GM23248 (cell line): ENCODE data around the gene CACNG5. TPM values are rescaled to one million over a fixed set of nuclear protein-coding genes. Genes with fewer than 3 reads are reported as not detected.

Experiments used
- DNase-seq: peaks from one replicate; pipeline ENCODE4 v3.0.0-alpha.2; 2015
- H2AFZ ChIP-seq: fragments of 200-600 bp; sonication (generic); 2 replicates; pipeline ENCODE4 v1.6.1; 2016; ENCODE audit warnings: antibody characterized with exemption
- H3F3A ChIP-seq: fragments of 200-600 bp; sonication (generic); 2 replicates; pipeline ENCODE4 v1.6.1; 2016; ENCODE audit warnings: mild to moderate bottlenecking, antibody characterized with exemption, mixed run types; ENCODE audit not compliant: insufficient read depth
- H3K27ac ChIP-seq: fragments of 200-600 bp; sonication (generic); 2 replicates; pipeline ENCODE4 v1.5.1; 2016; ENCODE audit warnings: mild to moderate bottlenecking
- H3K27me3 ChIP-seq: fragments of 200-600 bp; sonication (generic); replicated peaks from 2 replicates; pipeline ENCODE4 v1.6.1; 2016; ENCODE audit warnings: mild to moderate bottlenecking; ENCODE audit not compliant: insufficient read depth
- H3K36me3 ChIP-seq: fragments of 200-600 bp; sonication (generic); 2 replicates; pipeline ENCODE4 v1.6.1; 2016; ENCODE audit warnings: low read depth, mild to moderate bottlenecking
- H3K4me1 ChIP-seq: fragments of 200-600 bp; sonication (generic); 2 replicates; pipeline ENCODE4 v1.6.1; 2016; ENCODE audit warnings: mild to moderate bottlenecking; ENCODE audit not compliant: insufficient read depth
- H3K4me2 ChIP-seq: fragments of 200-600 bp; sonication (generic); one replicate; pipeline ENCODE4 v1.6.1; 2016; ENCODE audit warnings: mild to moderate bottlenecking; ENCODE audit not compliant: unreplicated experiment
- H3K4me3 ChIP-seq: fragments of 200-600 bp; sonication (generic); 2 replicates; pipeline ENCODE4 v1.5.1; 2016; ENCODE audit warnings: mild to moderate bottlenecking
- H3K79me2 ChIP-seq: fragments of 200-600 bp; sonication (generic); 2 replicates; pipeline ENCODE4 v1.6.1; 2016; ENCODE audit warnings: mild to moderate bottlenecking; ENCODE audit not compliant: insufficient read depth
- H3K9ac ChIP-seq: fragments of 200-600 bp; sonication (generic); 2 replicates; pipeline ENCODE4 v1.6.1; 2016; ENCODE audit warnings: mild to moderate bottlenecking
- H3K9me2 ChIP-seq: fragments of 200-600 bp; sonication (generic); 2 replicates; pipeline ENCODE4 v1.6.1; 2016; ENCODE audit warnings: mixed run types, mild to moderate bottlenecking, moderate library complexity; ENCODE audit not compliant: insufficient read depth
- H3K9me3 ChIP-seq: fragments of 200-600 bp; sonication (generic); one replicate; pipeline ENCODE4 v1.6.1; 2017; ENCODE audit warnings: low read depth
- H4K20me1 ChIP-seq: fragments of 200-600 bp; sonication (generic); 2 replicates; pipeline ENCODE4 v1.6.0; 2016; ENCODE audit not compliant: insufficient read depth
- EZH2 ChIP-seq: fragments of 200-600 bp; sonication (generic); IDR thresholded peaks from 2 replicates; pipeline ENCODE4 v1.6.1; 2018; ENCODE audit warnings: antibody characterized with exemption, mild to moderate bottlenecking; ENCODE audit not compliant: insufficient read depth, poor library complexity, severe bottlenecking
- EZH2phosphoT487 ChIP-seq: fragments of 200-600 bp; sonication (generic); IDR thresholded peaks from 2 replicates; pipeline ENCODE4 v1.6.1; 2018; ENCODE audit warnings: antibody characterized with exemption, moderate library complexity, mild to moderate bottlenecking, low read depth; ENCODE audit not compliant: insufficient read depth
- WGBS, 2 experiments: methylation state at CpG; one replicate each; pipeline ENCODE4 v1.1.6; 2015 to 2017; ENCODE audit warnings: low lambda C conversion rate in 2 of 2, low coverage in 1 of 2; ENCODE audit errors: missing lambda C conversion rate in 2 of 2; 5-methylcytosine and 5-hydroxymethylcytosine counted together
- in situ Hi-C: fragments of 300-500 bp; cut with MboI; formaldehyde crosslinking; loops from 2 replicates; pipeline ENCODE4 v1.15.0; 2020
- polyA plus RNA-seq: library from polyadenylated mRNA; unstranded; fragments of >200 nt; fragmentation: Nextera tagmentation; extraction: Ambion mirVana; gene quantifications from 2 replicates; pipeline ENCODE4 v1.2.1, GENCODE V29; 2016
- total RNA-seq: library from RNA; depleted of rRNA; stranded (reverse); fragments of >200 nt; shearing (Covaris generic); gene quantifications from 2 replicates; pipeline ENCODE4 v1.2.3, GENCODE V29; 2014

Gene CACNG5
- total and polyA plus RNA-seq, 2 experiments from 2014 or later, result not detected

DNA sequence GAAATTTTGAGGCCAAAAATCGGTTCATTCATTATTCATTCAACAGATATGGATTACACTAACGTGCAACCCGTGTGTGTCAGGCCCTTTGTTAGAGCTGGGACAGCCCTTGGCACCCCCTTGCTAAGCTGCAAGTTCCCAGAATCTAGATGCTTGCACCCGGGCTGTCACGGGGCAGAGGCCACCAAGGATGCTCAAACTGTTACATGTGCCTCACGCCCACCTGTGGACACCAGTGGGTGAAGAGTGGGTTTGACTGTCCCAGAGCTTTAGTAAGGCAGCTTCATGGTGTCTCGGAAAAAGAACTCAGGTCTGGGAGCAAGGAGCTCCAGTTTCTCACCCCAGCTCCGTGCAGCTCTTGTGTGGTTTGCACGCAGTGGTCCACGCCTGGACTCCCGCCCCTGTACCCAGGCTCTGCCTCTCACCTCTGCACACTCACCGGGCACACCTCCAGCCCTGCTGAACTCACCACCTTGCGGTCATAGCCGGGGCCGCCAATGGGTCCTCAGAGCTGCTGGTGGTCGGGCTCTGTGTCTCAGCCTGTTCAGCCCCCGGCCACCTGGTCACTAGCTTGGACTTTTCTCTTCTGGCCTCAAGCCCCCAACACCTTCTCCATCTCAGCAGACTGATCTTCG is 75.9 kb downstream of the CACNG5 start:
- no peak for TF ChIP-seq EZH2phosphoT487
- TF ChIP-seq EZH2, result no peak
- H2AFZ ChIP-seq, result no peak overlapping the region
- 70 to 72% methylated on average over 17 to 18 of the region's 18 CpGs for WGBS, 2 experiments
- no peaks in the 10 kb centered on the region for H3K79me2 ChIP-seq
- H3K27ac ChIP-seq, result no peak overlapping the region
- no peak overlapping the region for H3K4me2 ChIP-seq
- H3K9me3 ChIP-seq, result no peaks in the 10 kb centered on the region
- in situ Hi-C loops, result loop anchor here (25.0 kb wide), 1 partner anchor 698 kb away; no protein-coding TSS in a partner anchor
- H3K4me1 ChIP-seq, result no peaks in the 10 kb centered on the region
- no peak overlapping the region for H3K9ac ChIP-seq
- no peaks in the 10 kb centered on the region for H3K36me3 ChIP-seq
- peaks cover 29% of the 10 kb centered on the region; the same call in 1 of the 2 replicates for H3K27me3 ChIP-seq
- H4K20me1 ChIP-seq, result no peaks in the 10 kb centered on the region
- no peaks in the 10 kb centered on the region for H3K9me2 ChIP-seq
- no peak for DNase-seq
- H3K4me3 ChIP-seq, result no peak overlapping the region
- no peaks in the 10 kb centered on the region for H3F3A ChIP-seq

DNA sequence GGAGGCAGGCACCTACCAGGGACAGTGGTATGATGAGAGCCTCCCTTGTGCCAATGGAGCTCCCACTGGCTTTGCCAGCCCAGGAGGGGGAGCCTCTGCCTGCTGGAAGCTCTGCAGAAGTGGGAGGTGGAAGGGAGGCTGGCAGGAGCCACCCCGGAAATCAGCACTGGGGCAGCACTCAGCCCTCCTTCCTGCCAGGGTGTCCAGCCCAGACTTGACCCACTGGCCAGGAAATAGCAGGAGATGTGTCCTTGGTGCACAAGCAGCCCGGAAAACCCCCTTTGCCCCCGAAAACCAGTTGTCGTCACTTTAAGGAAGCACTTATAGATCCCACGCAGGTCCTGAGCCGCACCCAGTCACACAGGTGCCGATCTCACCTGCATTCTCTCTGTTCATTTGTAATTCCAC is 80.3 kb downstream of the CACNG5 start:
- Histone ChIP-seq H3K4me1 (no peaks in the 10 kb centered on the region), H3K27me3 (peaks cover 33% of the 10 kb centered on the region), H4K20me1 (no peaks in the 10 kb centered on the region), H3K4me3 (no peak overlapping the region), H2AFZ (no peak overlapping the region), H3K9me2 (no peaks in the 10 kb centered on the region), H3K9ac (no peak overlapping the region), H3K79me2 (no peaks in the 10 kb centered on the region), H3K27ac (no peak overlapping the region), H3F3A (no peaks in the 10 kb centered on the region), H3K4me2 (no peak overlapping the region), H3K9me3 (no peaks in the 10 kb centered on the region), H3K36me3 (no peaks in the 10 kb centered on the region)
- in situ Hi-C loops, result loop anchor here (25.0 kb wide), 1 partner anchor 703 kb away; no protein-coding TSS in a partner anchor
- TF ChIP-seq EZH2 (no peak), EZH2phosphoT487 (no peak)
- 63 to 74% methylated on average over 6 to 7 of the region's 7 CpGs for WGBS, 2 experiments
- peak; percentile 42 for DNase-seq

DNA sequence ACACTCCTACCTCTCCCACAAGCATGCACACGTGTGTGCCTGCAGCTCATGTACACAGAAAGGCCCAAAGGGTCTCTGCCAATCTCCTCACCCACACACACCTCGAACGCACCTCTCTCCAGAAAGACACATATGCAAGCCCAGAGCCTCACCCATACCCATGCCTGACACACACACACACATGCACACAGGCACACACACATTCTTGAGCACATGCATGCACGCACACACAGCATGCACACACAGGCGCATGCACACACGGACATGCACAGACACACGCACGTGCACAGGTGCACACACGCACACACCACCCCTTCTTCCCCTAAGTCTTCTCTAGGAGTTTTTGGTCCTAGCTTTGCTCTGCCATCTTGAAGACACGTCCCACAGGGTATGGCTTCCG is 80.9 kb downstream of the CACNG5 start:
- in situ Hi-C loops, result loop anchor here (25.0 kb wide), 1 partner anchor 703 kb away; no protein-coding TSS in a partner anchor
- TF ChIP-seq EZH2 (no peak), EZH2phosphoT487 (no peak)

DNA sequence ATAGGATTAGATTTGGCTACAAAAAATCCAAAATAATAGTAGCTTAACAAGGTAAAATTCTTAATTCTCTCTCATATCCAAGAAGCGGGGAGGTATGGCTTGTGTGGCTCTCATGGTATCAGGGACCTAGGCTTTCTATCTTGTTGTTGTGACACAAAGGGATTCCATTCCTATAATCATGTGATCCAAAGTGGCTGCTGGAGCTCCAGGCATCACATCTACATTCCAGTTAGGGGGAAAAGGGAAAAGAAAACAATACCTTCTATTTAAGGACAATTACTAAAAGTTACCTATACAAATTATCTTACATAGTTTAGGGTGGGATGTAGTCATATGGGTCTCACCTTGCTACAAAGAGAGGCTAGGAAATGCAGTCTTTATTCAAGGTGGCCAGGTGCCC is 82.0 kb downstream of the CACNG5 start:
- DNase-seq, result no peak
- 45 to 53% methylated on average over 1 of the region's 1 CpG for WGBS, 2 experiments
- H3K4me3 ChIP-seq, result no peak overlapping the region
- TF ChIP-seq EZH2, result no peak
- no peak for TF ChIP-seq EZH2phosphoT487
- no peaks in the 10 kb centered on the region for H3K36me3 ChIP-seq
- H3K27me3 ChIP-seq, result peaks cover 31% of the 10 kb centered on the region
- in situ Hi-C loops, result loop anchor here (25.0 kb wide), 1 partner anchor 705 kb away; no protein-coding TSS in a partner anchor
- no peaks in the 10 kb centered on the region for H3K79me2 ChIP-seq
- no peaks in the 10 kb centered on the region for H3K4me1 ChIP-seq
- no peaks in the 10 kb centered on the region for H3F3A ChIP-seq
- H2AFZ ChIP-seq, result no peak overlapping the region
- H3K4me2 ChIP-seq, result no peak overlapping the region
- no peaks in the 10 kb centered on the region for H4K20me1 ChIP-seq
- H3K9me3 ChIP-seq, result no peaks in the 10 kb centered on the region
- no peaks in the 10 kb centered on the region for H3K9me2 ChIP-seq
- H3K9ac ChIP-seq, result no peak overlapping the region
- H3K27ac ChIP-seq, result no peak overlapping the region

More for the DNA sequence above, 80.9 kb downstream of the CACNG5 start:
- Histone ChIP-seq H4K20me1 (no peaks in the 10 kb centered on the region), H3K79me2 (no peaks in the 10 kb centered on the region), H3K9me3 (no peaks in the 10 kb centered on the region), H3K9ac (no peak overlapping the region), H3K4me1 (no peaks in the 10 kb centered on the region), H3K27ac (no peak overlapping the region), H3K4me3 (no peak overlapping the region), H2AFZ (no peak overlapping the region), H3F3A (no peaks in the 10 kb centered on the region), H3K4me2 (no peak overlapping the region), H3K9me2 (no peaks in the 10 kb centered on the region), H3K27me3 (peaks cover 33% of the 10 kb centered on the region), H3K36me3 (no peaks in the 10 kb centered on the region)
- DNase-seq, result no peak
- 58 to 68% methylated on average over 11 of the region's 11 CpGs for WGBS, 2 experiments
